K562 (cell line): ENCODE measurements around the gene RNASEH2A. TPM values are rescaled to one million over a fixed set of nuclear protein-coding genes. Genes with fewer than 3 reads are reported as not detected.
A peak's percentile ranks its signal among the peaks of the same experiment; 100 is the strongest.

Experiments
- BCL6 ChIP-seq: fragments of 250-450 bp; sonication (Bioruptor Pico); IDR thresholded peaks from 2 replicates; pipeline ENCODE4 v1.4.0; 2020
- BRD4 ChIP-seq: fragments of 200-600 bp; sonication (generic); IDR thresholded peaks from 2 replicates; pipeline ENCODE4 v1.6.1; 2017; ENCODE audit warnings: inconsistent platforms
- CBX1 ChIP-seq: sonication (generic); IDR thresholded peaks from 2 replicates; pipeline ENCODE4 v1.6.1; 2016; ENCODE audit warnings: antibody characterized with exemption, low read depth, mild to moderate bottlenecking
- CC2D1A ChIP-seq: fragments of 450-650 bp; IDR thresholded peaks from 2 replicates; pipeline ENCODE4 v1.6.1; 2017; ENCODE audit warnings: mild to moderate bottlenecking
- E2F4 ChIP-seq: sonication (generic); formaldehyde crosslinking; IDR thresholded peaks from 2 replicates; pipeline ENCODE4 v1.8.0; 2022; ENCODE audit warnings: mild to moderate bottlenecking, low read depth, missing genetic modification reagents
- GTF2F1 ChIP-seq: IDR thresholded peaks from 2 replicates; pipeline ENCODE4 v1.6.1; 2011; ENCODE audit warnings: low read depth, low read length, improper control_type of control experiment
- HDAC1 ChIP-seq, 2 experiments: fragments of 450-650 bp; IDR thresholded peaks; 2 replicates each; pipeline ENCODE4 v1.6.1; 2016 to 2017; ENCODE audit warnings: inconsistent platforms in 1 of 2, mild to moderate bottlenecking in 1 of 2, moderate library complexity in 1 of 2
- MIER1 ChIP-seq: fragments of 450-650 bp; IDR thresholded peaks from 2 replicates; pipeline ENCODE4 v1.6.1; 2016; ENCODE audit warnings: antibody characterized with exemption, mild to moderate bottlenecking, low read depth
- NONO ChIP-seq, 2 experiments: fragments of 200-400 bp in 1 of 2; fragments of 450-650 bp in 1 of 2; formaldehyde crosslinking in 1 of 2; IDR thresholded peaks; 2 replicates each; pipeline ENCODE4 v1.6.1; 2017; ENCODE audit warnings: low read depth in 2 of 2, mild to moderate bottlenecking in 2 of 2, moderate library complexity in 2 of 2, low read length in 1 of 2
- SFPQ ChIP-seq: fragments of 200-400 bp; formaldehyde crosslinking; IDR thresholded peaks from 2 replicates; pipeline ENCODE4 v1.6.1; 2017; ENCODE audit warnings: mild to moderate bottlenecking, low read depth, low read length, moderate library complexity
- SMARCA5 ChIP-seq: fragments of 450-650 bp; IDR thresholded peaks from 2 replicates; pipeline ENCODE4 v1.6.1; 2016
- SP2 ChIP-seq: IDR thresholded peaks from 2 replicates; pipeline ENCODE4 v1.6.1; 2011; ENCODE audit warnings: mild to moderate bottlenecking, low read depth, low read length, moderate library complexity; ENCODE audit not compliant: poor library complexity, severe bottlenecking; ENCODE audit errors: extremely low read depth
- SRF ChIP-seq, 2 experiments: fragments of 250-450, 450-650 bp in 1 of 2; sonication (Bioruptor Pico) in 1 of 2; sonication (generic) in 1 of 2; formaldehyde crosslinking; IDR thresholded peaks; 2 replicates each; pipeline versions ENCODE4 v1.5.0 to v1.5.1; 2020 to 2022; ENCODE audit warnings: mild to moderate bottlenecking in 1 of 2, missing genetic modification reagents in 1 of 2
- TAF15 ChIP-seq: fragments of 200-400 bp; formaldehyde crosslinking; IDR thresholded peaks from 2 replicates; pipeline ENCODE4 v1.6.1; 2017; ENCODE audit warnings: mild to moderate bottlenecking, low read depth, low read length, moderate library complexity
- ZNF146 ChIP-seq: IDR thresholded peaks from one replicate; pipeline ENCODE4 v1.6.1; 2018; ENCODE audit warnings: missing compliant biosample characterization; ENCODE audit not compliant: unreplicated experiment
- ZNF311 ChIP-seq: fragments of 250-450 bp; sonication (Bioruptor Pico); IDR thresholded peaks from 2 replicates; pipeline ENCODE4 v1.4.0; 2020; ENCODE audit warnings: mild to moderate bottlenecking, moderate library complexity
- ZNF384 ChIP-seq: IDR thresholded peaks from 2 replicates; pipeline ENCODE4 v1.6.1; 2012; ENCODE audit warnings: low read depth, low read length, improper control_type of control experiment
- ZNF398 ChIP-seq: fragments of 250-450 bp; sonication (Bioruptor Pico); IDR thresholded peaks from 2 replicates; pipeline ENCODE4 v1.8.0; 2021; ENCODE audit warnings: moderate library complexity, mild to moderate bottlenecking, inconsistent platforms
- ZNF584 ChIP-seq: fragments of 200-800 bp; sonication (Bioruptor generic); IDR thresholded peaks from 2 replicates; pipeline ENCODE4 v1.6.1; 2016; ENCODE audit warnings: low read depth, mild to moderate bottlenecking, missing genetic modification characterization, missing compliant biosample characterization
- ZNF740 ChIP-seq, 3 experiments: fragments of 200-800 bp in 1 of 3; sonication (Bioruptor generic) in 1 of 3; sonication (generic) in 1 of 3; formaldehyde crosslinking in 1 of 3; IDR thresholded peaks; 2 replicates each; pipeline versions ENCODE4 v1.6.1 to v1.8.0; 2016 to 2022; ENCODE audit warnings: mild to moderate bottlenecking in 2 of 3, missing compliant biosample characterization in 2 of 3, missing genetic modification characterization in 2 of 3, missing genetic modification reagents in 1 of 3
- polyA plus RNA-seq, 8 experiments: library from polyadenylated mRNA; depleted of rRNA in 4 of 8; stranded (reverse) in 5 of 8; unstranded in 3 of 8; fragments of >200 nt; fragmentation: Nextera tagmentation in 2 of 8; fragmentation: Illumina TruSeq in 1 of 8; extraction: Ambion mirVana in 2 of 8; extraction: Trizol in 1 of 8; gene quantifications; 2 replicates each; pipeline versions ENCODE4 v1.2.1 to v1.2.3, GENCODE V29; 2011 to 2014; ENCODE audit warnings: inconsistent platforms in 1 of 8, missing spikeins in 1 of 8
- total RNA-seq, 7 experiments: library from RNA; depleted of rRNA in 6 of 7; stranded (reverse); fragments of >200 nt in 6 of 7; fragmentation: Illumina TruSeq in 2 of 7; extraction: Trizol in 2 of 7; gene quantifications; 2 replicates each; pipeline versions ENCODE4 v1.2.1 to v1.2.3, GENCODE V29; 2011 to 2021; ENCODE audit warnings: low replicate concordance in 1 of 7

RNASEH2A gene
- total and polyA plus RNA-seq, 9 of the 15 experiments (the other 6 are each of a cell fraction or from before 2014, with no cell fraction given): 22.3 to 78.0 (median 61.7) TPM

- TF ChIP-seq SRF (CRISPR knock-in tag; IDR thresholded peaks at IDR 0.05): 0 out of 4 replicates have a peak, but pooled peaks of 1 of the 2 experiments have one; percentile 23
- no peak for TF ChIP-seq ZNF311 (CRISPR knock-in tag)
- no peak for TF ChIP-seq ZNF146 (CRISPR knock-in tag)
- peak; percentile 39; the same call in 1 of the 2 replicates for TF ChIP-seq SMARCA5
- no peak for TF ChIP-seq ZNF398 (CRISPR knock-in tag)
- no peak for TF ChIP-seq BCL6 (CRISPR knock-in tag)
- TF ChIP-seq TAF15: no peak
- no peak for TF ChIP-seq SP2
- TF ChIP-seq CBX1: 0 out of 2 replicates have a peak, but pooled peaks have one; percentile 24
- TF ChIP-seq CC2D1A: 0 out of 2 replicates have a peak, but pooled peaks have one; percentile 19
- TF ChIP-seq SFPQ: no peak
- peak; percentile 40; the same call in 1 of the 2 replicates for TF ChIP-seq MIER1
- TF ChIP-seq GTF2F1: no peak
- TF ChIP-seq HDAC1 (IDR thresholded peaks at IDR 0.05): peak in 1 of 2 experiments; percentile 29; a peak in 2 of 4 replicates
- no peak for TF ChIP-seq BRD4
- no peak for TF ChIP-seq NONO (IDR thresholded peaks at IDR 0.05; ENCODE audit: low read depth in 2 of 2, low read length in 1 of 2)
- no peak for TF ChIP-seq ZNF384
- TF ChIP-seq E2F4 (CRISPR knock-in tag): no peak
- TF ChIP-seq ZNF740 (CRISPR knock-in tag; IDR thresholded peaks at IDR 0.05): 0 out of 2 replicates have a peak, but pooled peaks have one; percentile 44
- TF ChIP-seq ZNF740 (tag; IDR thresholded peaks at IDR 0.05): peak in 1 of 2 experiments; percentile 35; a peak in 1 of 4 replicates
- TF ChIP-seq ZNF584 (CRISPR knock-in tag): no peak
Observed at GRCh38 chr19:12789098-12789903, 17.1 kb upstream of the RNASEH2A start (continued).
